GM23338 (cell line): Measurements from ENCODE around the gene MRPS10. TPM values are rescaled to one million over a fixed set of nuclear protein-coding genes. Genes with fewer than 3 reads are reported as not detected.

ENCODE experiments used
- ATAC-seq: fragments of 200-7000 bp; cut with Tn5 transposase; 3 replicates; pipeline ENCODE4 v1.9.1; 2020
- DNase-seq: peaks from one replicate; pipeline ENCODE4 v3.0.0-alpha.2; 2015; ENCODE audit warnings: low spot score
- H2AFZ ChIP-seq: fragments of 200-600 bp; sonication (generic); 2 replicates; pipeline ENCODE4 v1.8.0; 2016; ENCODE audit warnings: antibody characterized with exemption, mild to moderate bottlenecking, moderate library complexity
- H3F3A ChIP-seq: fragments of 200-600 bp; sonication (generic); replicated peaks from 2 replicates; pipeline ENCODE4 v1.8.0; 2017; ENCODE audit warnings: antibody characterized with exemption, mixed run types, low read depth
- H3K27ac ChIP-seq: fragments of 200-600 bp; sonication (generic); 2 replicates; pipeline ENCODE4 v1.6.1; 2016; ENCODE audit warnings: low read depth
- H3K27me3 ChIP-seq: fragments of 200-600 bp; sonication (generic); 2 replicates; pipeline ENCODE4 v1.8.0; 2016; ENCODE audit warnings: mild to moderate bottlenecking, mixed run types, moderate library complexity; ENCODE audit not compliant: insufficient read depth
- H3K36me3 ChIP-seq: fragments of 200-600 bp; sonication (generic); 2 replicates; pipeline ENCODE4 v1.8.0; 2016; ENCODE audit warnings: mild to moderate bottlenecking; ENCODE audit not compliant: insufficient read depth
- H3K4me1 ChIP-seq: fragments of 200-600 bp; sonication (generic); 2 replicates; pipeline ENCODE4 v1.8.0; 2016; ENCODE audit warnings: mild to moderate bottlenecking, moderate library complexity; ENCODE audit not compliant: insufficient read depth
- H3K4me2 ChIP-seq: fragments of 200-600 bp; sonication (generic); 2 replicates; pipeline ENCODE4 v1.7.1; 2017; ENCODE audit warnings: mixed run types
- H3K4me3 ChIP-seq: fragments of 200-600 bp; sonication (generic); 2 replicates; pipeline ENCODE4 v1.6.1; 2016; ENCODE audit warnings: mixed run types
- H3K79me2 ChIP-seq: fragments of 200-600 bp; sonication (generic); replicated peaks from 2 replicates; pipeline ENCODE4 v1.8.0; 2017; ENCODE audit warnings: mild to moderate bottlenecking; ENCODE audit not compliant: insufficient read depth
- H3K9me2 ChIP-seq: fragments of 200-600 bp; sonication (generic); 2 replicates; pipeline ENCODE4 v1.8.0; 2017; ENCODE audit not compliant: insufficient read depth
- H4K20me1 ChIP-seq: fragments of 200-600 bp; sonication (generic); replicated peaks from 2 replicates; pipeline ENCODE4 v1.8.0; 2017; ENCODE audit warnings: mild to moderate bottlenecking; ENCODE audit not compliant: insufficient read depth
- H3K27ac Mint-ChIP-seq: 2 replicates; pipeline ENCODE4 v1.8.0; 2020; ENCODE audit warnings: inconsistent platforms, mild to moderate bottlenecking, moderate library complexity, mixed read lengths
- H3K27me3 Mint-ChIP-seq: 3 replicates; pipeline ENCODE4 v1.8.0; 2022; ENCODE audit warnings: low read depth, mild to moderate bottlenecking, moderate library complexity, mixed read lengths, inconsistent platforms; ENCODE audit not compliant: insufficient read depth, poor library complexity
- H3K36me3 Mint-ChIP-seq: 3 replicates; pipeline ENCODE4 v1.8.0; 2021; ENCODE audit warnings: low read depth, mild to moderate bottlenecking, inconsistent platforms, moderate library complexity, mixed read lengths
- H3K4me1 Mint-ChIP-seq: 3 replicates; pipeline ENCODE4 v1.8.0; 2020; ENCODE audit warnings: mild to moderate bottlenecking, inconsistent platforms, mixed read lengths
- H3K4me3 Mint-ChIP-seq: 3 replicates; pipeline ENCODE4 v1.8.0; 2021; ENCODE audit warnings: moderate library complexity, mild to moderate bottlenecking, inconsistent platforms, mixed read lengths
- H3K9me3 Mint-ChIP-seq: 3 replicates; pipeline ENCODE4 v1.8.0; 2020; ENCODE audit warnings: moderate library complexity, mild to moderate bottlenecking, inconsistent platforms, mixed read lengths
- CREB1 ChIP-seq: fragments of 250-450 bp; sonication (Bioruptor Pico); IDR thresholded peaks from 2 replicates; pipeline ENCODE4 v1.5.0; 2020; ENCODE audit warnings: low read depth, mild to moderate bottlenecking, moderate library complexity
- EZH2 ChIP-seq: fragments of 200-600 bp; sonication (generic); IDR thresholded peaks from one replicate; pipeline ENCODE4 v1.8.0; 2017; ENCODE audit warnings: antibody characterized with exemption, mild to moderate bottlenecking, low read depth; ENCODE audit not compliant: unreplicated experiment
- EZH2phosphoT487 ChIP-seq: fragments of 200-600 bp; sonication (generic); IDR thresholded peaks from one replicate; pipeline ENCODE4 v1.8.1; 2018; ENCODE audit warnings: antibody characterized with exemption; ENCODE audit not compliant: unreplicated experiment
- JUNB ChIP-seq: IDR thresholded peaks from one replicate; pipeline ENCODE4 v1.6.1; 2016; ENCODE audit warnings: antibody characterized with exemption; ENCODE audit not compliant: unreplicated experiment
- NANOG ChIP-seq: IDR thresholded peaks from 2 replicates; pipeline ENCODE4 v1.6.1; 2016; ENCODE audit warnings: antibody characterized with exemption, borderline replicate concordance
- POLR2AphosphoS5 ChIP-seq: IDR thresholded peaks from 2 replicates; pipeline ENCODE4 v1.6.1; 2016; ENCODE audit warnings: antibody characterized with exemption, low read depth
- STAT1 ChIP-seq: IDR thresholded peaks from one replicate; pipeline ENCODE4 v1.6.1; 2016; ENCODE audit warnings: antibody characterized with exemption; ENCODE audit not compliant: unreplicated experiment
- ZNF331 ChIP-seq: fragments of 250-450 bp; sonication (Bioruptor Pico); IDR thresholded peaks from 2 replicates; pipeline ENCODE4 v1.5.0; 2020; ENCODE audit warnings: low read depth, mild to moderate bottlenecking, moderate library complexity
- polyA plus RNA-seq: library from polyadenylated mRNA; unstranded; fragments of >200 nt; fragmentation: Nextera tagmentation; extraction: Ambion mirVana; gene quantifications from 2 replicates; pipeline ENCODE4 v1.2.1, GENCODE V29; 2016
- total RNA-seq: library from RNA; depleted of rRNA; stranded (reverse); fragments of >200 nt; shearing (Covaris generic); gene quantifications from 2 replicates; pipeline ENCODE4 v1.2.3, GENCODE V29; 2014
- TF ChIP-seq, protein P1 (sequence below), 2 experiments: fragments of 200-600 bp in 1 of 2; sonication (generic) in 1 of 2; conservative IDR thresholded peaks; 2 replicates each; pipeline versions ENCODE4 v1.5.1 to v1.6.1; 2016 to 2017; ENCODE audit warnings: antibody characterized with exemption in 2 of 2, low read depth in 2 of 2, mild to moderate bottlenecking in 2 of 2, moderate library complexity in 1 of 2
- TF ChIP-seq, protein P2 (sequence below): fragments of 250-450 bp; sonication (Bioruptor Pico); IDR thresholded peaks from 2 replicates; pipeline ENCODE4 v1.5.0; 2020; ENCODE audit warnings: mild to moderate bottlenecking, moderate library complexity
- TF ChIP-seq, protein P3 (sequence below): IDR thresholded peaks from one replicate; pipeline ENCODE4 v1.6.1; 2018; ENCODE audit warnings: antibody characterized with exemption; ENCODE audit not compliant: unreplicated experiment

The MRPS10 gene
- total and polyA plus RNA-seq, 2 experiments from 2014 or later, result 36.2 to 42.7 TPM

DNA sequence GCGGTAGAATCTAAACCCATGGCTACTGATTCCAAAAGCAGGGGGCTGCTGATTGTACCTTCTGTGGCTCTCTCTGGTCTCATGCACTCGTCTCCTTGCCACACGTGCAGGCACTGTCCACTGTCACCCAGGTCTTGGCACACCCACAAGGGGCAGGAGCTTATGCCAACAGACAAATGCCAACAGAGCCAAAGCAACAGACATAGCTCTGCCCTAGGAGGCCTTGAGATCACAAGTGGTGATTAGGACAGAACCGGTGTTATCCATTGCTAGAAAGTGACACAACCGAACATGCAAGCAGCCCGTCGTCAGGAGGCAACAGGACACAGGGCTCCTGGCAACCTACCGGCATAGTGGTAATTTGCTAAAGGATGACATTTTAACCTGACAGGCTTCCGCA, 36.8 kb upstream of the MRPS10 start:
- H3K4me1 Mint-ChIP-seq, result peaks cover 30% of the 10 kb centered on the region
- peaks cover 9% of the 10 kb centered on the region; the same call in 1 of the 2 replicates for H3F3A ChIP-seq
- H3K27ac Mint-ChIP-seq, result no peak overlapping the region
- 0 out of 2 replicates have a peak, but pooled peaks cover 8% of the 10 kb centered on the region for H4K20me1 ChIP-seq
- H3K4me2 ChIP-seq, result no peak overlapping the region
- no peaks in the 10 kb centered on the region for H3K79me2 ChIP-seq
- TF ChIP-seq POLR2AphosphoS5 (no peak), ZNF331 (CRISPR knock-in tag) (no peak), STAT1 (no peak), EZH2phosphoT487 (no peak), CREB1 (no peak), NANOG (no peak), JUNB (no peak), EZH2 (no peak)
- TF ChIP-seq, protein P1, sequence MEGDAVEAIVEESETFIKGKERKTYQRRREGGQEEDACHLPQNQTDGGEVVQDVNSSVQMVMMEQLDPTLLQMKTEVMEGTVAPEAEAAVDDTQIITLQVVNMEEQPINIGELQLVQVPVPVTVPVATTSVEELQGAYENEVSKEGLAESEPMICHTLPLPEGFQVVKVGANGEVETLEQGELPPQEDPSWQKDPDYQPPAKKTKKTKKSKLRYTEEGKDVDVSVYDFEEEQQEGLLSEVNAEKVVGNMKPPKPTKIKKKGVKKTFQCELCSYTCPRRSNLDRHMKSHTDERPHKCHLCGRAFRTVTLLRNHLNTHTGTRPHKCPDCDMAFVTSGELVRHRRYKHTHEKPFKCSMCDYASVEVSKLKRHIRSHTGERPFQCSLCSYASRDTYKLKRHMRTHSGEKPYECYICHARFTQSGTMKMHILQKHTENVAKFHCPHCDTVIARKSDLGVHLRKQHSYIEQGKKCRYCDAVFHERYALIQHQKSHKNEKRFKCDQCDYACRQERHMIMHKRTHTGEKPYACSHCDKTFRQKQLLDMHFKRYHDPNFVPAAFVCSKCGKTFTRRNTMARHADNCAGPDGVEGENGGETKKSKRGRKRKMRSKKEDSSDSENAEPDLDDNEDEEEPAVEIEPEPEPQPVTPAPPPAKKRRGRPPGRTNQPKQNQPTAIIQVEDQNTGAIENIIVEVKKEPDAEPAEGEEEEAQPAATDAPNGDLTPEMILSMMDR (conservative IDR thresholded peaks at IDR 0.05; ENCODE audit: low read depth in 2 of 2), result no peak
- TF ChIP-seq, protein P2, sequence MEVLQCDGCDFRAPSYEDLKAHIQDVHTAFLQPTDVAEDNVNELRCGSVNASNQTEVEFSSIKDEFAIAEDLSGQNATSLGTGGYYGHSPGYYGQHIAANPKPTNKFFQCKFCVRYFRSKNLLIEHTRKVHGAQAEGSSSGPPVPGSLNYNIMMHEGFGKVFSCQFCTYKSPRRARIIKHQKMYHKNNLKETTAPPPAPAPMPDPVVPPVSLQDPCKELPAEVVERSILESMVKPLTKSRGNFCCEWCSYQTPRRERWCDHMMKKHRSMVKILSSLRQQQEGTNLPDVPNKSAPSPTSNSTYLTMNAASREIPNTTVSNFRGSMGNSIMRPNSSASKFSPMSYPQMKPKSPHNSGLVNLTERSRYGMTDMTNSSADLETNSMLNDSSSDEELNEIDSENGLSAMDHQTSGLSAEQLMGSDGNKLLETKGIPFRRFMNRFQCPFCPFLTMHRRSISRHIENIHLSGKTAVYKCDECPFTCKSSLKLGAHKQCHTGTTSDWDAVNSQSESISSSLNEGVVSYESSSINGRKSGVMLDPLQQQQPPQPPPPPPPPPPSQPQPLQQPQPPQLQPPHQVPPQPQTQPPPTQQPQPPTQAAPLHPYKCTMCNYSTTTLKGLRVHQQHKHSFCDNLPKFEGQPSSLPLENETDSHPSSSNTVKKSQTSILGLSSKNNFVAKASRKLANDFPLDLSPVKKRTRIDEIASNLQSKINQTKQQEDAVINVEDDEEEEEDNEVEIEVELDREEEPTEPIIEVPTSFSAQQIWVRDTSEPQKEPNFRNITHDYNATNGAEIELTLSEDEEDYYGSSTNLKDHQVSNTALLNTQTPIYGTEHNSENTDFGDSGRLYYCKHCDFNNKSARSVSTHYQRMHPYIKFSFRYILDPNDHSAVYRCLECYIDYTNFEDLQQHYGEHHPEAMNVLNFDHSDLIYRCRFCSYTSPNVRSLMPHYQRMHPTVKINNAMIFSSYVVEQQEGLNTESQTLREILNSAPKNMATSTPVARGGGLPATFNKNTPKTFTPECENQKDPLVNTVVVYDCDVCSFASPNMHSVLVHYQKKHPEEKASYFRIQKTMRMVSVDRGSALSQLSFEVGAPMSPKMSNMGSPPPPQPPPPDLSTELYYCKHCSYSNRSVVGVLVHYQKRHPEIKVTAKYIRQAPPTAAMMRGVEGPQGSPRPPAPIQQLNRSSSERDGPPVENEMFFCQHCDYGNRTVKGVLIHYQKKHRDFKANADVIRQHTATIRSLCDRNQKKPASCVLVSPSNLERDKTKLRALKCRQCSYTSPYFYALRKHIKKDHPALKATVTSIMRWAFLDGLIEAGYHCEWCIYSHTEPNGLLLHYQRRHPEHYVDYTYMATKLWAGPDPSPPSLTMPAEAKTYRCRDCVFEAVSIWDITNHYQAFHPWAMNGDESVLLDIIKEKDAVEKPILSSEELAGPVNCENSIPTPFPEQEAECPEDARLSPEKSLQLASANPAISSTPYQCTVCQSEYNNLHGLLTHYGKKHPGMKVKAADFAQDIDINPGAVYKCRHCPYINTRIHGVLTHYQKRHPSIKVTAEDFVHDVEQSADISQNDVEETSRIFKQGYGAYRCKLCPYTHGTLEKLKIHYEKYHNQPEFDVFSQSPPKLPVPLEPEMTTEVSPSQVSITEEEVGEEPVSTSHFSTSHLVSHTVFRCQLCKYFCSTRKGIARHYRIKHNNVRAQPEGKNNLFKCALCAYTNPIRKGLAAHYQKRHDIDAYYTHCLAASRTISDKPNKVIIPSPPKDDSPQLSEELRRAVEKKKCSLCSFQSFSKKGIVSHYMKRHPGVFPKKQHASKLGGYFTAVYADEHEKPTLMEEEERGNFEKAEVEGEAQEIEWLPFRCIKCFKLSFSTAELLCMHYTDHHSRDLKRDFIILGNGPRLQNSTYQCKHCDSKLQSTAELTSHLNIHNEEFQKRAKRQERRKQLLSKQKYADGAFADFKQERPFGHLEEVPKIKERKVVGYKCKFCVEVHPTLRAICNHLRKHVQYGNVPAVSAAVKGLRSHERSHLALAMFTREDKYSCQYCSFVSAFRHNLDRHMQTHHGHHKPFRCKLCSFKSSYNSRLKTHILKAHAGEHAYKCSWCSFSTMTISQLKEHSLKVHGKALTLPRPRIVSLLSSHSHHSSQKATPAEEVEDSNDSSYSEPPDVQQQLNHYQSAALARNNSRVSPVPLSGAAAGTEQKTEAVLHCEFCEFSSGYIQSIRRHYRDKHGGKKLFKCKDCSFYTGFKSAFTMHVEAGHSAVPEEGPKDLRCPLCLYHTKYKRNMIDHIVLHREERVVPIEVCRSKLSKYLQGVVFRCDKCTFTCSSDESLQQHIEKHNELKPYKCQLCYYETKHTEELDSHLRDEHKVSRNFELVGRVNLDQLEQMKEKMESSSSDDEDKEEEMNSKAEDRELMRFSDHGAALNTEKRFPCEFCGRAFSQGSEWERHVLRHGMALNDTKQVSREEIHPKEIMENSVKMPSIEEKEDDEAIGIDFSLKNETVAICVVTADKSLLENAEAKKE, result no peak
- TF ChIP-seq, protein P3, sequence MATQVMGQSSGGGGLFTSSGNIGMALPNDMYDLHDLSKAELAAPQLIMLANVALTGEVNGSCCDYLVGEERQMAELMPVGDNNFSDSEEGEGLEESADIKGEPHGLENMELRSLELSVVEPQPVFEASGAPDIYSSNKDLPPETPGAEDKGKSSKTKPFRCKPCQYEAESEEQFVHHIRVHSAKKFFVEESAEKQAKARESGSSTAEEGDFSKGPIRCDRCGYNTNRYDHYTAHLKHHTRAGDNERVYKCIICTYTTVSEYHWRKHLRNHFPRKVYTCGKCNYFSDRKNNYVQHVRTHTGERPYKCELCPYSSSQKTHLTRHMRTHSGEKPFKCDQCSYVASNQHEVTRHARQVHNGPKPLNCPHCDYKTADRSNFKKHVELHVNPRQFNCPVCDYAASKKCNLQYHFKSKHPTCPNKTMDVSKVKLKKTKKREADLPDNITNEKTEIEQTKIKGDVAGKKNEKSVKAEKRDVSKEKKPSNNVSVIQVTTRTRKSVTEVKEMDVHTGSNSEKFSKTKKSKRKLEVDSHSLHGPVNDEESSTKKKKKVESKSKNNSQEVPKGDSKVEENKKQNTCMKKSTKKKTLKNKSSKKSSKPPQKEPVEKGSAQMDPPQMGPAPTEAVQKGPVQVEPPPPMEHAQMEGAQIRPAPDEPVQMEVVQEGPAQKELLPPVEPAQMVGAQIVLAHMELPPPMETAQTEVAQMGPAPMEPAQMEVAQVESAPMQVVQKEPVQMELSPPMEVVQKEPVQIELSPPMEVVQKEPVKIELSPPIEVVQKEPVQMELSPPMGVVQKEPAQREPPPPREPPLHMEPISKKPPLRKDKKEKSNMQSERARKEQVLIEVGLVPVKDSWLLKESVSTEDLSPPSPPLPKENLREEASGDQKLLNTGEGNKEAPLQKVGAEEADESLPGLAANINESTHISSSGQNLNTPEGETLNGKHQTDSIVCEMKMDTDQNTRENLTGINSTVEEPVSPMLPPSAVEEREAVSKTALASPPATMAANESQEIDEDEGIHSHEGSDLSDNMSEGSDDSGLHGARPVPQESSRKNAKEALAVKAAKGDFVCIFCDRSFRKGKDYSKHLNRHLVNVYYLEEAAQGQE, result no peak
- no peak for ATAC-seq
- no peak for DNase-seq
- no peak overlapping the region for H2AFZ ChIP-seq
- H3K4me1 ChIP-seq, result peaks cover 26% of the 10 kb centered on the region
- no peaks in the 10 kb centered on the region for H3K9me3 Mint-ChIP-seq
- no peak overlapping the region for H3K4me3 ChIP-seq
- peaks cover 72% of the 10 kb centered on the region for H3K36me3 Mint-ChIP-seq
- H3K4me3 Mint-ChIP-seq, result no peak overlapping the region
- H3K27me3 ChIP-seq, result no peaks in the 10 kb centered on the region
- H3K27me3 Mint-ChIP-seq, result peaks cover 9% of the 10 kb centered on the region
- peaks cover 30% of the 10 kb centered on the region for H3K36me3 ChIP-seq
- H3K9me2 ChIP-seq, result peaks cover 7% of the 10 kb centered on the region; the same call in 1 of the 2 replicates
- no peak overlapping the region for H3K27ac ChIP-seq
